HepG2 (cell line): ENCODE measurements around the gene PLSCR4. TPM values are rescaled to one million over a fixed set of nuclear protein-coding genes. Genes with fewer than 3 reads are reported as not detected.
A peak's percentile ranks its signal among the peaks of the same experiment; 100 is the strongest.

Experiments used
- ETV6 ChIP-seq: sonication (generic); formaldehyde crosslinking; conservative IDR thresholded peaks from 2 replicates; pipeline ENCODE4 v1.4.0; 2020; ENCODE audit warnings: missing genetic modification reagents
- FOXK1 ChIP-seq: sonication (generic); formaldehyde crosslinking; IDR thresholded peaks from 2 replicates; pipeline ENCODE4 v1.4.0; 2020; ENCODE audit warnings: low read depth, missing genetic modification reagents, borderline replicate concordance
- GATAD1 ChIP-seq: IDR thresholded peaks from 2 replicates; pipeline ENCODE4 v1.6.1; 2016; ENCODE audit warnings: missing genetic modification reagents, missing compliant biosample characterization
- MAFG ChIP-seq: sonication (generic); formaldehyde crosslinking; IDR thresholded peaks from 2 replicates; pipeline ENCODE4 v1.5.1; 2020; ENCODE audit warnings: mild to moderate bottlenecking, missing genetic modification reagents
- NFE2 ChIP-seq: sonication (generic); formaldehyde crosslinking; IDR thresholded peaks from 2 replicates; pipeline ENCODE4 v1.4.0; 2020; ENCODE audit warnings: missing genetic modification reagents
- NFKB2 ChIP-seq: sonication (generic); formaldehyde crosslinking; IDR thresholded peaks from 2 replicates; pipeline ENCODE4 v1.4.0; 2020; ENCODE audit warnings: missing genetic modification reagents, borderline replicate concordance
- POLR2G ChIP-seq: fragments of 200-400 bp; formaldehyde crosslinking; IDR thresholded peaks from 2 replicates; pipeline ENCODE4 v1.6.1; 2018; ENCODE audit warnings: mild to moderate bottlenecking, low read depth, low read length, moderate library complexity
- RAD51 ChIP-seq: fragments of 450-650 bp; IDR thresholded peaks from 2 replicates; pipeline ENCODE4 v1.6.1; 2016; ENCODE audit warnings: borderline replicate concordance
- RXRB ChIP-seq: IDR thresholded peaks from 2 replicates; pipeline ENCODE4 v1.6.1; 2016; ENCODE audit warnings: borderline replicate concordance, missing genetic modification reagents, missing compliant biosample characterization
- ZBTB43 ChIP-seq: sonication (generic); formaldehyde crosslinking; conservative IDR thresholded peaks from 2 replicates; pipeline ENCODE4 v1.4.0; 2020; ENCODE audit warnings: missing genetic modification reagents
- ZMAT3 ChIP-seq: sonication (generic); formaldehyde crosslinking; conservative IDR thresholded peaks from 2 replicates; pipeline ENCODE4 v1.7.0; 2021; ENCODE audit warnings: missing genetic modification reagents
- ZNF296 ChIP-seq: sonication (generic); formaldehyde crosslinking; conservative IDR thresholded peaks from 2 replicates; pipeline ENCODE4 v1.5.0; 2020; ENCODE audit warnings: mild to moderate bottlenecking, missing genetic modification reagents
- ZNF367 ChIP-seq: sonication (generic); formaldehyde crosslinking; IDR thresholded peaks from 2 replicates; pipeline ENCODE4 v1.4.0; 2020; ENCODE audit warnings: missing genetic modification reagents, borderline replicate concordance
- ZNF496 ChIP-seq: sonication (generic); formaldehyde crosslinking; IDR thresholded peaks from 2 replicates; pipeline ENCODE4 v1.8.1; 2023; ENCODE audit warnings: mild to moderate bottlenecking, moderate library complexity, missing genetic modification reagents; ENCODE audit not compliant: insufficient replicate concordance
- ZNF720 ChIP-seq: sonication (generic); formaldehyde crosslinking; IDR thresholded peaks from 2 replicates; pipeline ENCODE4 v1.4.0; 2020; ENCODE audit warnings: missing genetic modification reagents
- polyA plus RNA-seq, 8 experiments: library from polyadenylated mRNA; depleted of rRNA in 3 of 8; stranded (reverse) in 7 of 8; unstranded in 1 of 8; fragments of >200 nt; fragmentation: Illumina TruSeq in 4 of 8; extraction: Trizol in 4 of 8; gene quantifications; 2 replicates each; pipeline versions ENCODE4 v1.2.1 to v1.2.3, GENCODE V29; 2011 to 2016; ENCODE audit warnings: low read depth in 4 of 8, missing spikeins in 1 of 8, mixed read lengths in 1 of 8; ENCODE audit not compliant: insufficient read depth in 1 of 8
- total RNA-seq, 5 experiments: library from RNA; depleted of rRNA; stranded (reverse); fragments of >200 nt; fragmentation: Illumina TruSeq; extraction: Trizol; gene quantifications; 2 replicates each; pipeline ENCODE4 v1.2.3, GENCODE V29; 2016; ENCODE audit warnings: low read depth in 1 of 5
- TF ChIP-seq, protein P1 (sequence below): sonication (generic); formaldehyde crosslinking; conservative IDR thresholded peaks from 2 replicates; pipeline ENCODE4 v1.8.0; 2022; ENCODE audit warnings: low read depth, missing genetic modification reagents
- TF ChIP-seq, protein P2 (sequence below): sonication (generic); formaldehyde crosslinking; IDR thresholded peaks from 2 replicates; pipeline ENCODE4 v1.9.0; 2021; ENCODE audit warnings: missing genetic modification reagents, borderline replicate concordance
- TF ChIP-seq, protein P3 (sequence below): sonication (generic); formaldehyde crosslinking; IDR thresholded peaks from 2 replicates; pipeline ENCODE4 v1.8.0; 2022; ENCODE audit warnings: missing genetic modification reagents, low read depth, mild to moderate bottlenecking, borderline replicate concordance
- TF ChIP-seq, protein P4 (sequence below): sonication (generic); formaldehyde crosslinking; IDR thresholded peaks from 2 replicates; pipeline ENCODE4 v1.5.0; 2020; ENCODE audit warnings: mild to moderate bottlenecking, missing genetic modification reagents
- TF ChIP-seq, protein P5 (sequence below): sonication (generic); formaldehyde crosslinking; IDR thresholded peaks from 2 replicates; pipeline ENCODE4 v1.5.0; 2020; ENCODE audit warnings: missing genetic modification reagents, mild to moderate bottlenecking, borderline replicate concordance

Gene PLSCR4
- total and polyA plus RNA-seq, 2 of the 13 experiments (the other 11 are each of a cell fraction or from before 2014, with no cell fraction given), result 1.5 to 59.0 TPM

GRCh38 chr3:146222204-146223046 is 28.5 kb downstream of the PLSCR4 start (continued):
- TF ChIP-seq, protein P1, sequence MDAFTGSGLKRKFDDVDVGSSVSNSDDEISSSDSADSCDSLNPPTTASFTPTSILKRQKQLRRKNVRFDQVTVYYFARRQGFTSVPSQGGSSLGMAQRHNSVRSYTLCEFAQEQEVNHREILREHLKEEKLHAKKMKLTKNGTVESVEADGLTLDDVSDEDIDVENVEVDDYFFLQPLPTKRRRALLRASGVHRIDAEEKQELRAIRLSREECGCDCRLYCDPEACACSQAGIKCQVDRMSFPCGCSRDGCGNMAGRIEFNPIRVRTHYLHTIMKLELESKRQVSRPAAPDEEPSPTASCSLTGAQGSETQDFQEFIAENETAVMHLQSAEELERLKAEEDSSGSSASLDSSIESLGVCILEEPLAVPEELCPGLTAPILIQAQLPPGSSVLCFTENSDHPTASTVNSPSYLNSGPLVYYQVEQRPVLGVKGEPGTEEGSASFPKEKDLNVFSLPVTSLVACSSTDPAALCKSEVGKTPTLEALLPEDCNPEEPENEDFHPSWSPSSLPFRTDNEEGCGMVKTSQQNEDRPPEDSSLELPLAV (CRISPR knock-in tag), result no peak
- no peak for TF ChIP-seq ZNF296
- no peak for TF ChIP-seq NFE2 (CRISPR knock-in tag)
- TF ChIP-seq, protein P2, sequence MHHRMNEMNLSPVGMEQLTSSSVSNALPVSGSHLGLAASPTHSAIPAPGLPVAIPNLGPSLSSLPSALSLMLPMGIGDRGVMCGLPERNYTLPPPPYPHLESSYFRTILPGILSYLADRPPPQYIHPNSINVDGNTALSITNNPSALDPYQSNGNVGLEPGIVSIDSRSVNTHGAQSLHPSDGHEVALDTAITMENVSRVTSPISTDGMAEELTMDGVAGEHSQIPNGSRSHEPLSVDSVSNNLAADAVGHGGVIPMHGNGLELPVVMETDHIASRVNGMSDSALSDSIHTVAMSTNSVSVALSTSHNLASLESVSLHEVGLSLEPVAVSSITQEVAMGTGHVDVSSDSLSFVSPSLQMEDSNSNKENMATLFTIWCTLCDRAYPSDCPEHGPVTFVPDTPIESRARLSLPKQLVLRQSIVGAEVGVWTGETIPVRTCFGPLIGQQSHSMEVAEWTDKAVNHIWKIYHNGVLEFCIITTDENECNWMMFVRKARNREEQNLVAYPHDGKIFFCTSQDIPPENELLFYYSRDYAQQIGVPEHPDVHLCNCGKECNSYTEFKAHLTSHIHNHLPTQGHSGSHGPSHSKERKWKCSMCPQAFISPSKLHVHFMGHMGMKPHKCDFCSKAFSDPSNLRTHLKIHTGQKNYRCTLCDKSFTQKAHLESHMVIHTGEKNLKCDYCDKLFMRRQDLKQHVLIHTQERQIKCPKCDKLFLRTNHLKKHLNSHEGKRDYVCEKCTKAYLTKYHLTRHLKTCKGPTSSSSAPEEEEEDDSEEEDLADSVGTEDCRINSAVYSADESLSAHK (CRISPR knock-in tag), result no peak
- TF ChIP-seq, protein P3, sequence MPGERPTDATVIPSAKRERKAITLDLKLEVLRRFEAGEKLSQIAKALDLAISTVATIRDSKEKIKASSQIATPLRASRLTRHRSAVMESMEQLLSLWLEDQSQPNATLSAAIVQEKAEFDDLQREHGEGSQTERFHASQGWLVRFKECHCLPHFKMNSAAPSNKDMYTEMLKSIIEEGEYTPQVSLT, result no peak
- TF ChIP-seq, protein P4, sequence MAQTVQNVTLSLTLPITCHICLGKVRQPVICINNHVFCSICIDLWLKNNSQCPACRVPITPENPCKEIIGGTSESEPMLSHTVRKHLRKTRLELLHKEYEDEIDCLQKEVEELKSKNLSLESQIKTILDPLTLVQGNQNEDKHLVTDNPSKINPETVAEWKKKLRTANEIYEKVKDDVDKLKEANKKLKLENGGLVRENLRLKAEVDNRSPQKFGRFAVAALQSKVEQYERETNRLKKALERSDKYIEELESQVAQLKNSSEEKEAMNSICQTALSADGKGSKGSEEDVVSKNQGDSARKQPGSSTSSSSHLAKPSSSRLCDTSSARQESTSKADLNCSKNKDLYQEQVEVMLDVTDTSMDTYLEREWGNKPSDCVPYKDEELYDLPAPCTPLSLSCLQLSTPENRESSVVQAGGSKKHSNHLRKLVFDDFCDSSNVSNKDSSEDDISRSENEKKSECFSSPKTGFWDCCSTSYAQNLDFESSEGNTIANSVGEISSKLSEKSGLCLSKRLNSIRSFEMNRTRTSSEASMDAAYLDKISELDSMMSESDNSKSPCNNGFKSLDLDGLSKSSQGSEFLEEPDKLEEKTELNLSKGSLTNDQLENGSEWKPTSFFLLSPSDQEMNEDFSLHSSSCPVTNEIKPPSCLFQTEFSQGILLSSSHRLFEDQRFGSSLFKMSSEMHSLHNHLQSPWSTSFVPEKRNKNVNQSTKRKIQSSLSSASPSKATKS (CRISPR knock-in tag), result no peak
- TF ChIP-seq ZMAT3 (CRISPR knock-in tag), result no peak
- TF ChIP-seq ZBTB43 (CRISPR knock-in tag), result peak; percentile 99
- TF ChIP-seq RAD51, result no peak
- TF ChIP-seq ZNF720 (CRISPR knock-in tag), result no peak
- peak; percentile 66 for TF ChIP-seq POLR2G
- TF ChIP-seq ZNF367, result no peak
- no peak for TF ChIP-seq MAFG (CRISPR knock-in tag)
- TF ChIP-seq ZNF496 (CRISPR knock-in tag), result no peak
- TF ChIP-seq NFKB2 (CRISPR knock-in tag), result no peak
- peak; percentile 28; the same call in 1 of the 2 replicates for TF ChIP-seq GATAD1 (CRISPR knock-in tag)
- TF ChIP-seq ETV6, result peak; percentile 51; the same call in 1 of the 2 replicates
- peak; percentile 81 for TF ChIP-seq FOXK1 (CRISPR knock-in tag)
- TF ChIP-seq RXRB (CRISPR knock-in tag), result peak; percentile 96
- TF ChIP-seq, protein P5, sequence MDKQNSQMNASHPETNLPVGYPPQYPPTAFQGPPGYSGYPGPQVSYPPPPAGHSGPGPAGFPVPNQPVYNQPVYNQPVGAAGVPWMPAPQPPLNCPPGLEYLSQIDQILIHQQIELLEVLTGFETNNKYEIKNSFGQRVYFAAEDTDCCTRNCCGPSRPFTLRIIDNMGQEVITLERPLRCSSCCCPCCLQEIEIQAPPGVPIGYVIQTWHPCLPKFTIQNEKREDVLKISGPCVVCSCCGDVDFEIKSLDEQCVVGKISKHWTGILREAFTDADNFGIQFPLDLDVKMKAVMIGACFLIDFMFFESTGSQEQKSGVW (CRISPR knock-in tag), result no peak
